ENCODE measurements around the gene NETO2. TPM values are rescaled to one million over a fixed set of nuclear protein-coding genes. Genes with fewer than 3 reads are reported as not detected.

Gene NETO2
- total and polyA plus RNA-seq, 2 of the 13 experiments (the other 11 are each of a cell fraction or from before 2014, with no cell fraction given) = 8.2 to 13.5 TPM

GRCh38 chr16:47141773-47142485 lies 1.8 kb downstream of the NETO2 start (continued):
- 0 out of 2 replicates have a peak, but pooled peaks have one; percentile 30 for TF ChIP-seq ZNF556 (CRISPR knock-in tag; IDR thresholded peaks at IDR 0.05; ENCODE audit: borderline replicate concordance)
- no peak for TF ChIP-seq MYNN (CRISPR knock-in tag; IDR thresholded peaks at IDR 0.05; ENCODE audit: low read depth)
- peak; percentile 90 for TF ChIP-seq RAD21 (CRISPR knock-in tag; IDR thresholded peaks at IDR 0.05)
- TF ChIP-seq ZNF432 (CRISPR knock-in tag; IDR thresholded peaks at IDR 0.05; ENCODE audit: borderline replicate concordance) = no peak
- TF ChIP-seq ZNF850 (CRISPR knock-in tag; conservative IDR thresholded peaks at IDR 0.05) = no peak
- TF ChIP-seq HNF1B (CRISPR knock-in tag; IDR thresholded peaks at IDR 0.05) = peak; percentile 46; the same call in 1 of the 2 replicates
- no peak for TF ChIP-seq TOPORS (CRISPR knock-in tag; IDR thresholded peaks at IDR 0.05)
- no peak for TF ChIP-seq TEF (CRISPR knock-in tag; IDR thresholded peaks at IDR 0.05)
- no peak for TF ChIP-seq PAWR (CRISPR knock-in tag; IDR thresholded peaks at IDR 0.05; ENCODE audit: borderline replicate concordance)
- no peak for TF ChIP-seq IKZF1 (IDR thresholded peaks at IDR 0.05)
- TF ChIP-seq BRF2 (CRISPR knock-in tag; IDR thresholded peaks at IDR 0.05) = no peak
- no peak for TF ChIP-seq GPBP1L1 (CRISPR knock-in tag; IDR thresholded peaks at IDR 0.05)
- TF ChIP-seq ZNF143 (CRISPR knock-in tag; IDR thresholded peaks at IDR 0.05) = no peak
- no peak for TF ChIP-seq GMEB2 (CRISPR knock-in tag; IDR thresholded peaks at IDR 0.05; ENCODE audit: low read depth)
- no peak for TF ChIP-seq ZNF674 (CRISPR knock-in tag; IDR thresholded peaks at IDR 0.05; ENCODE audit: low read depth)
- TF ChIP-seq LBX2 (CRISPR knock-in tag; IDR thresholded peaks at IDR 0.05; ENCODE audit: borderline replicate concordance) = no peak
- TF ChIP-seq U2AF2 (IDR thresholded peaks at IDR 0.05; ENCODE audit: low read depth, low read length) = no peak
- TF ChIP-seq ZNF20 (CRISPR knock-in tag; IDR thresholded peaks at IDR 0.05) = no peak
- peak; percentile 48; the same call in 1 of the 2 replicates for TF ChIP-seq FOXA3 (CRISPR knock-in tag; IDR thresholded peaks at IDR 0.05)
- no peak for TF ChIP-seq THAP9 (CRISPR knock-in tag; IDR thresholded peaks at IDR 0.05; ENCODE audit: borderline replicate concordance)

Data from HepG2 (cell line).